Activated CD8-positive, alpha-beta T cell treated with anti-CD3 and anti-CD28 coated beads for 36 hours (primary cell): ENCODE data around the gene CDK15. TPM values are rescaled to one million over a fixed set of nuclear protein-coding genes. Genes with fewer than 3 reads are reported as not detected.

Source experiments
- ATAC-seq: fragments of 200-7000 bp; cut with Tn5 transposase; one replicate; pipeline ENCODE4 v1.10.0; 2021; ENCODE audit warnings: mild to moderate bottlenecking, moderate library complexity
- CTCF ChIA-PET: fragments of 350-600 bp; sonication (Branson Sonifier 250); formaldehyde crosslinking; loops from one replicate; lab custom pipeline; 2021; ENCODE audit warnings: antibody characterized with exemption; lab: Charles Lee
- POLR2A ChIA-PET: fragments of 350-600 bp; sonication (Branson Sonifier 250); formaldehyde crosslinking; loops from one replicate; lab custom pipeline; 2021; ENCODE audit warnings: antibody characterized with exemption; lab: Charles Lee
- DNase-seq: peaks from one replicate; pipeline ENCODE4 v3.0.0-alpha.2; 2020
- H3K27ac Mint-ChIP-seq: one replicate; pipeline ENCODE4 v1.8.0; 2021; ENCODE audit warnings: mild to moderate bottlenecking, mixed read lengths
- H3K27me3 Mint-ChIP-seq: one replicate; pipeline ENCODE4 v1.8.0; 2021; ENCODE audit warnings: mixed read lengths
- H3K36me3 Mint-ChIP-seq: one replicate; pipeline ENCODE4 v1.8.0; 2021; ENCODE audit warnings: low read depth, mixed read lengths
- H3K4me1 Mint-ChIP-seq: one replicate; pipeline ENCODE4 v1.8.0; 2021; ENCODE audit warnings: low read depth, mixed read lengths
- H3K4me3 Mint-ChIP-seq: one replicate; pipeline ENCODE4 v1.8.0; 2021; ENCODE audit warnings: mild to moderate bottlenecking, moderate library complexity, mixed read lengths
- H3K9me3 Mint-ChIP-seq: one replicate; pipeline ENCODE4 v1.8.0; 2021; ENCODE audit warnings: mixed read lengths
- CTCF ChIP-seq: fragments of 200-600 bp; IDR thresholded peaks from one replicate; pipeline ENCODE4 v1.8.0; 2022; ENCODE audit warnings: antibody characterized with exemption, mild to moderate bottlenecking
- intact Hi-C: fragments of 100-400 bp; cut with micrococcal nuclease; formaldehyde crosslinking; loops from one replicate; pipeline ENCODE4 v1.10.0; 2022
- total RNA-seq, 2 experiments: library from RNA; stranded (reverse); gene quantifications; one replicate each; pipeline ENCODE4 v1.2.3, GENCODE V29; 2021

Gene CDK15
- total RNA-seq, 2 experiments from 2014 or later = not detected

GRCh38 chr2:201775326-201775725 lies 31.0 kb upstream of the CDK15 start:
- H3K4me3 Mint-ChIP-seq = no peak overlapping the region
- intact Hi-C loops = no loop called here
- DNase-seq = no peak
- H3K27ac Mint-ChIP-seq = no peak overlapping the region
- no peak for TF ChIP-seq CTCF
- no peaks in the 10 kb centered on the region for H3K27me3 Mint-ChIP-seq
- POLR2A ChIA-PET = no interaction called here
- peaks cover 32% of the 10 kb centered on the region for H3K4me1 Mint-ChIP-seq
- CTCF ChIA-PET = no interaction called here
- no peaks in the 10 kb centered on the region for H3K36me3 Mint-ChIP-seq
- no peaks in the 10 kb centered on the region for H3K9me3 Mint-ChIP-seq
- no peak for ATAC-seq

- H3K9me3 Mint-ChIP-seq = no peaks in the 10 kb centered on the region
- no peak for DNase-seq
- H3K4me3 Mint-ChIP-seq = no peak overlapping the region
- CTCF ChIA-PET = no interaction called here
- POLR2A ChIA-PET = interaction anchor here (1.2 kb wide), 1 partner anchor 33 kb away, joined by 3 read pairs; no protein-coding TSS in a partner anchor
- H3K27me3 Mint-ChIP-seq = no peaks in the 10 kb centered on the region
- no peak for TF ChIP-seq CTCF
- no peak for ATAC-seq
- no peak overlapping the region for H3K27ac Mint-ChIP-seq
- H3K36me3 Mint-ChIP-seq = no peaks in the 10 kb centered on the region
- intact Hi-C loops = no loop called here
- H3K4me1 Mint-ChIP-seq = peaks cover 34% of the 10 kb centered on the region
Observed at GRCh38 chr2:201777043-201777442, 29.3 kb upstream of the CDK15 start.

GRCh38 chr2:201777869-201778268 lies 28.5 kb upstream of the CDK15 start:
- H3K4me1 Mint-ChIP-seq = peaks cover 34% of the 10 kb centered on the region
- no peaks in the 10 kb centered on the region for H3K27me3 Mint-ChIP-seq
- TF ChIP-seq CTCF = no peak
- no peak overlapping the region for H3K4me3 Mint-ChIP-seq
- ChIA-PET POLR2A (no interaction called here), CTCF (interaction anchor here (1.1 kb wide), 1 partner anchor 9 kb away, joined by 4 read pairs; no protein-coding TSS in a partner anchor)
- no peaks in the 10 kb centered on the region for H3K36me3 Mint-ChIP-seq
- no peaks in the 10 kb centered on the region for H3K9me3 Mint-ChIP-seq
- H3K27ac Mint-ChIP-seq = no peak overlapping the region
- ATAC-seq = no peak
- DNase-seq = no peak
- intact Hi-C loops = no loop called here

- TF ChIP-seq CTCF = no peak
- Mint-ChIP-seq H3K9me3 (no peaks in the 10 kb centered on the region), H3K4me1 (peaks cover 19% of the 10 kb centered on the region), H3K27ac (peak overlapping the region; percentile 95), H3K4me3 (peak overlapping the region; percentile 92), H3K36me3 (no peaks in the 10 kb centered on the region), H3K27me3 (peaks cover 3% of the 10 kb centered on the region)
- DNase-seq = no peak
- no peak for ATAC-seq
- ChIA-PET CTCF (interaction anchor here (1.3 to 2.1 kb wide), 4 partner anchors 80 to 548 kb away, joined by 3 to 6 read pairs (median 4); partner anchors contain the start of gene TMEM237), POLR2A (interaction anchor here (0.8 kb wide), 1 partner anchor 87 kb away, joined by 3 read pairs; no protein-coding TSS in a partner anchor)
- intact Hi-C loops = no loop called here
Observed at GRCh38 chr2:201779901-201780673, 26.2 kb upstream of the CDK15 start.
